HepG2 (cell line): Measurements from ENCODE around the gene TCF19. TPM values are rescaled to one million over a fixed set of nuclear protein-coding genes. Genes with fewer than 3 reads are reported as not detected.

Experiments
- AGO2 ChIP-seq: fragments of 200-400 bp; formaldehyde crosslinking; optimal IDR thresholded peaks from 2 replicates; pipeline ENCODE3; 2017; ENCODE audit warnings: mild to moderate bottlenecking, low read depth, low read length, moderate library complexity
- CBX5 ChIP-seq: sonication (generic); formaldehyde crosslinking; IDR thresholded peaks from 2 replicates; pipeline ENCODE4 v1.4.0; 2020; ENCODE audit warnings: missing genetic modification reagents, borderline replicate concordance
- IRX3 ChIP-seq: sonication (generic); formaldehyde crosslinking; IDR thresholded peaks from 2 replicates; pipeline ENCODE4 v1.8.1; 2023; ENCODE audit warnings: mild to moderate bottlenecking, low read depth, missing genetic modification reagents, borderline replicate concordance
- KDM2A ChIP-seq: sonication (generic); formaldehyde crosslinking; IDR thresholded peaks from 2 replicates; pipeline ENCODE4 v1.4.0; 2020; ENCODE audit warnings: low read depth, missing genetic modification reagents, borderline replicate concordance
- NFE2L2 ChIP-seq: fragments of 150-350 bp; IDR thresholded peaks from 2 replicates; pipeline ENCODE4 v1.6.1; 2014; ENCODE audit warnings: low read length
- NFKBIZ ChIP-seq: IDR thresholded peaks from 2 replicates; pipeline ENCODE4 v1.6.1; 2018; ENCODE audit warnings: missing genetic modification reagents, missing compliant biosample characterization
- PHF21A ChIP-seq: sonication (generic); formaldehyde crosslinking; IDR thresholded peaks from 2 replicates; pipeline ENCODE4 v1.5.0; 2020; ENCODE audit warnings: mild to moderate bottlenecking, missing genetic modification reagents
- POLR2AphosphoS2 ChIP-seq: IDR thresholded peaks from 2 replicates; pipeline ENCODE4 v1.6.1; 2011; ENCODE audit warnings: low read depth, low read length, improper control_type of control experiment
- PPARG ChIP-seq: conservative IDR thresholded peaks from 2 replicates; pipeline ENCODE4 v1.6.1; 2016; ENCODE audit warnings: missing biosample characterization, missing genetic modification reagents
- RFX3 ChIP-seq: IDR thresholded peaks from 2 replicates; pipeline ENCODE4 v1.6.1; 2016; ENCODE audit warnings: missing biosample characterization, missing genetic modification reagents
- SP5 ChIP-seq: IDR thresholded peaks from 2 replicates; pipeline ENCODE4 v1.6.1; 2016; ENCODE audit warnings: low read depth, borderline replicate concordance
- TEAD3 ChIP-seq: optimal IDR thresholded peaks from 2 replicates; pipeline ENCODE3; 2016; ENCODE audit warnings: borderline replicate concordance
- THAP8 ChIP-seq: sonication (generic); formaldehyde crosslinking; IDR thresholded peaks from 2 replicates; pipeline ENCODE4 v1.5.1; 2020; ENCODE audit warnings: missing genetic modification reagents, mild to moderate bottlenecking, borderline replicate concordance
- ZBTB7A ChIP-seq: sonication (generic); formaldehyde crosslinking; IDR thresholded peaks from 2 replicates; pipeline ENCODE4 v1.8.0; 2022; ENCODE audit warnings: mild to moderate bottlenecking, missing genetic modification reagents
- ZFAT ChIP-seq: sonication (generic); formaldehyde crosslinking; conservative IDR thresholded peaks from 2 replicates; pipeline ENCODE4 v1.8.1; 2023; ENCODE audit warnings: missing genetic modification reagents, inconsistent platforms
- ZFP36L2 ChIP-seq: sonication (generic); formaldehyde crosslinking; IDR thresholded peaks from 2 replicates; pipeline ENCODE4 v1.4.0; 2020; ENCODE audit warnings: missing genetic modification reagents
- ZMAT5 ChIP-seq: sonication (generic); formaldehyde crosslinking; IDR thresholded peaks from 2 replicates; pipeline ENCODE4 v1.5.0; 2020; ENCODE audit warnings: mild to moderate bottlenecking, low read depth, missing genetic modification reagents, borderline replicate concordance
- ZMYM2 ChIP-seq: sonication (generic); formaldehyde crosslinking; IDR thresholded peaks from 2 replicates; pipeline ENCODE4 v1.8.0; 2022; ENCODE audit warnings: mild to moderate bottlenecking, missing genetic modification reagents
- ZNF180 ChIP-seq: sonication (generic); formaldehyde crosslinking; IDR thresholded peaks from 2 replicates; pipeline ENCODE4 v1.4.0; 2020; ENCODE audit warnings: low read depth, missing genetic modification reagents, borderline replicate concordance
- ZNF235 ChIP-seq: sonication (generic); formaldehyde crosslinking; IDR thresholded peaks from 2 replicates; pipeline ENCODE4 v1.8.1; 2023; ENCODE audit warnings: mild to moderate bottlenecking, missing genetic modification reagents, borderline replicate concordance
- ZNF3 ChIP-seq: IDR thresholded peaks from 2 replicates; pipeline ENCODE4 v1.7.0; 2017; ENCODE audit warnings: inconsistent platforms
- ZNF343 ChIP-seq: sonication (generic); formaldehyde crosslinking; IDR thresholded peaks from 2 replicates; pipeline ENCODE4 v1.4.0; 2020; ENCODE audit warnings: mild to moderate bottlenecking, missing genetic modification reagents
- ZNF546 ChIP-seq: sonication (generic); formaldehyde crosslinking; conservative IDR thresholded peaks from 2 replicates; pipeline ENCODE4 v1.8.1; 2023; ENCODE audit warnings: mild to moderate bottlenecking, missing genetic modification reagents
- ZNF768 ChIP-seq: sonication (generic); formaldehyde crosslinking; IDR thresholded peaks from 2 replicates; pipeline ENCODE4 v1.4.0; 2020; ENCODE audit warnings: missing genetic modification reagents
- polyA plus RNA-seq, 8 experiments: library from polyadenylated mRNA; depleted of rRNA in 3 of 8; stranded (reverse) in 7 of 8; unstranded in 1 of 8; fragments of >200 nt; fragmentation: Illumina TruSeq in 4 of 8; extraction: Trizol in 4 of 8; gene quantifications; 2 replicates each; pipeline versions ENCODE4 v1.2.1 to v1.2.3, GENCODE V29; 2011 to 2016; ENCODE audit warnings: low read depth in 4 of 8, missing spikeins in 1 of 8, mixed read lengths in 1 of 8; ENCODE audit not compliant: insufficient read depth in 1 of 8
- total RNA-seq, 5 experiments: library from RNA; depleted of rRNA; stranded (reverse); fragments of >200 nt; fragmentation: Illumina TruSeq; extraction: Trizol; gene quantifications; 2 replicates each; pipeline ENCODE4 v1.2.3, GENCODE V29; 2016; ENCODE audit warnings: low read depth in 1 of 5
- TF ChIP-seq, protein P1 (sequence below): conservative IDR thresholded peaks from 2 replicates; pipeline ENCODE4 v1.6.1; 2018; ENCODE audit warnings: missing genetic modification reagents
- TF ChIP-seq, protein P2 (sequence below): fragments of 450-650 bp; IDR thresholded peaks from 2 replicates; pipeline ENCODE4 v1.6.1; 2016
- TF ChIP-seq, protein P3 (sequence below): sonication (generic); formaldehyde crosslinking; conservative IDR thresholded peaks from 2 replicates; pipeline ENCODE4 v1.5.0; 2020; ENCODE audit warnings: missing genetic modification reagents

The TCF19 gene
- total and polyA plus RNA-seq, 2 of the 13 experiments (the other 11 are each of a cell fraction or from before 2014, with no cell fraction given), result 4.9 to 22.2 TPM

- TF ChIP-seq IRX3 (CRISPR knock-in tag), result no peak
- TF ChIP-seq ZMAT5 (CRISPR knock-in tag), result no peak
- TF ChIP-seq RFX3 (CRISPR knock-in tag), result no peak
- peak; percentile 49; the same call in 1 of the 2 replicates for TF ChIP-seq NFKBIZ (CRISPR knock-in tag)
- no peak for TF ChIP-seq ZFP36L2 (CRISPR knock-in tag)
- no peak for TF ChIP-seq POLR2AphosphoS2
- no peak for TF ChIP-seq TEAD3 (CRISPR knock-in tag)
- TF ChIP-seq AGO2, result peak; percentile 13
- TF ChIP-seq ZNF768 (CRISPR knock-in tag), result no peak
- TF ChIP-seq ZMYM2 (CRISPR knock-in tag), result peak; percentile 9; the same call in 1 of the 2 replicates
- TF ChIP-seq PPARG, result no peak
- peak; percentile 73 for TF ChIP-seq PHF21A
- peak; percentile 9; the same call in 1 of the 2 replicates for TF ChIP-seq CBX5 (CRISPR knock-in tag)
- peak; percentile 75 for TF ChIP-seq SP5 (CRISPR knock-in tag)
- TF ChIP-seq ZNF235 (CRISPR knock-in tag), result 0 out of 2 replicates have a peak, but pooled peaks have one; percentile 51
- TF ChIP-seq, protein P1, sequence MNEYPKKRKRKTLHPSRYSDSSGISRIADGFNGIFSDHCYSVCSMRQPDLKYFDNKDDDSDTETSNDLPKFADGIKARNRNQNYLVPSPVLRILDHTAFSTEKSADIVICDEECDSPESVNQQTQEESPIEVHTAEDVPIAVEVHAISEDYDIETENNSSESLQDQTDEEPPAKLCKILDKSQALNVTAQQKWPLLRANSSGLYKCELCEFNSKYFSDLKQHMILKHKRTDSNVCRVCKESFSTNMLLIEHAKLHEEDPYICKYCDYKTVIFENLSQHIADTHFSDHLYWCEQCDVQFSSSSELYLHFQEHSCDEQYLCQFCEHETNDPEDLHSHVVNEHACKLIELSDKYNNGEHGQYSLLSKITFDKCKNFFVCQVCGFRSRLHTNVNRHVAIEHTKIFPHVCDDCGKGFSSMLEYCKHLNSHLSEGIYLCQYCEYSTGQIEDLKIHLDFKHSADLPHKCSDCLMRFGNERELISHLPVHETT (CRISPR knock-in tag), result no peak
- peak; percentile 80; the same call in 1 of the 2 replicates for TF ChIP-seq KDM2A (CRISPR knock-in tag)
- TF ChIP-seq NFE2L2, result no peak
- no peak for TF ChIP-seq ZNF180
- TF ChIP-seq ZNF3 (CRISPR knock-in tag), result no peak
- TF ChIP-seq, protein P2, sequence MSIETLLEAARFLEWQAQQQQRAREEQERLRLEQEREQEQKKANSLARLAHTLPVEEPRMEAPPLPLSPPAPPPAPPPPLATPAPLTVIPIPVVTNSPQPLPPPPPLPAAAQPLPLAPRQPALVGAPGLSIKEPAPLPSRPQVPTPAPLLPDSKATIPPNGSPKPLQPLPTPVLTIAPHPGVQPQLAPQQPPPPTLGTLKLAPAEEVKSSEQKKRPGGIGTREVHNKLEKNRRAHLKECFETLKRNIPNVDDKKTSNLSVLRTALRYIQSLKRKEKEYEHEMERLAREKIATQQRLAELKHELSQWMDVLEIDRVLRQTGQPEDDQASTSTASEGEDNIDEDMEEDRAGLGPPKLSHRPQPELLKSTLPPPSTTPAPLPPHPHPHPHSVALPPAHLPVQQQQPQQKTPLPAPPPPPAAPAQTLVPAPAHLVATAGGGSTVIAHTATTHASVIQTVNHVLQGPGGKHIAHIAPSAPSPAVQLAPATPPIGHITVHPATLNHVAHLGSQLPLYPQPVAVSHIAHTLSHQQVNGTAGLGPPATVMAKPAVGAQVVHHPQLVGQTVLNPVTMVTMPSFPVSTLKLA, result no peak
- no peak for TF ChIP-seq ZFAT (CRISPR knock-in tag)
- TF ChIP-seq THAP8 (CRISPR knock-in tag), result no peak
- TF ChIP-seq, protein P3, sequence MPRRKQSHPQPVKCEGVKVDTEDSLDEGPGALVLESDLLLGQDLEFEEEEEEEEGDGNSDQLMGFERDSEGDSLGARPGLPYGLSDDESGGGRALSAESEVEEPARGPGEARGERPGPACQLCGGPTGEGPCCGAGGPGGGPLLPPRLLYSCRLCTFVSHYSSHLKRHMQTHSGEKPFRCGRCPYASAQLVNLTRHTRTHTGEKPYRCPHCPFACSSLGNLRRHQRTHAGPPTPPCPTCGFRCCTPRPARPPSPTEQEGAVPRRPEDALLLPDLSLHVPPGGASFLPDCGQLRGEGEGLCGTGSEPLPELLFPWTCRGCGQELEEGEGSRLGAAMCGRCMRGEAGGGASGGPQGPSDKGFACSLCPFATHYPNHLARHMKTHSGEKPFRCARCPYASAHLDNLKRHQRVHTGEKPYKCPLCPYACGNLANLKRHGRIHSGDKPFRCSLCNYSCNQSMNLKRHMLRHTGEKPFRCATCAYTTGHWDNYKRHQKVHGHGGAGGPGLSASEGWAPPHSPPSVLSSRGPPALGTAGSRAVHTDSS (CRISPR knock-in tag), result no peak
- peak; percentile 40; the same call in 1 of the 2 replicates for TF ChIP-seq ZBTB7A (CRISPR knock-in tag)
- peak; percentile 74; the same call in 1 of the 2 replicates for TF ChIP-seq ZNF343 (CRISPR knock-in tag)
- TF ChIP-seq ZNF546 (CRISPR knock-in tag), result 0 out of 2 replicates have a peak, but pooled peaks have one; percentile 77
Observed at GRCh38 chr6:31197559-31198305, 39.3 kb downstream of the TCF19 start (continued).
